Inferior parietal cortex (tissue), 1 donor: ENCODE results near the gene RFXAP.

Experiments
- DNase-seq: peaks from one replicate; pipeline ENCODE4 v3.0.0-alpha.2; 2016; ENCODE audit errors: extremely low spot score

The RFXAP gene

DNA sequence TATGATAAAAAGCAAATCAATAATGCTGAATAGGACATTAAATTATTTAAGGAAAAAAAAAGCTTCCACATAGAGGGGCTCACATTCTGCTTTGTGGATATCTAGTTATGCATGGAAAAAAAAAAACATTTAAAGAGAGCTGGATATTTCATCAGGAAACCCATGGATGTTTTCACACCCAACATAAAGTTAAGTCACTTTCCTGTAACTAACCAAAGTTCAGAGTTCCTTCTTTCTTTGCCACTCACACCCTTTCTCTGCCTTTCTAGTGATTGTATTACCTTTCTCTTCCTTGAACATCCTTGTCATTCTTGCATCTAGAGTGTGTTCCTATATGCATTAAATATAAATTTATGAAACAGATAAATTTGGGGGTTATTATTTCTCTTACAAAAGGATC, 47.2 kb downstream of the RFXAP start:
- no peak for DNase-seq

DNA sequence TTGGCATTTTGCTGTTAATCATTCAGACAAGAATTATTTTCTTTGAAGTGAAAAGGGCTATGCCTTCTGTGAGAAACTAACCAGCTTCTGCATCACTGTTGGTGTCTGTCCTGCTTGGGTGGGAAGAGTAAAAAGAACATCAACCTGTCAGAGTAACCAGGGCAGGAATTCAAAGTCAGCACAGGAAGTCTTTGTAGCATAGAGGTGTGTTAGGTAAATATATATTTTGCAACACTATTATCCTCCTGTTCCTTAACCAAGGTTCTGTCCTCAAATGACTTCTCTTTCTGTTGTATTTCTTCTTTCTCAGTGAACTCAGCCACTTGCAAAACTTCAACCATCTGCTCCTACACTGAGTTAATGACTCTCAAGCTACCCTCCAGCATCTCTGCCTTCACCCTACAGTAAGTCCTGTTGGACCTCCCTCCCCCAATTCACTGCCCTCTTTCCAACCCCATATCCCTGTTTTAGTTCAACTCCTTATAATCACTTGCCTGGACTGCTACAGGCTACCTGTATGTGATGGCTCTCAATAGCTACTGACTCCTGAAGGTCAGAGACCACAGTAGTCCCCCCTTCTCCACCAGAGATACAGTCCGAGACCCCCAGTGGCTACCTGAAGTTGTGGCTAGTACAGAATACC, 51.1 kb downstream of the RFXAP start:
- no peak for DNase-seq

DNA sequence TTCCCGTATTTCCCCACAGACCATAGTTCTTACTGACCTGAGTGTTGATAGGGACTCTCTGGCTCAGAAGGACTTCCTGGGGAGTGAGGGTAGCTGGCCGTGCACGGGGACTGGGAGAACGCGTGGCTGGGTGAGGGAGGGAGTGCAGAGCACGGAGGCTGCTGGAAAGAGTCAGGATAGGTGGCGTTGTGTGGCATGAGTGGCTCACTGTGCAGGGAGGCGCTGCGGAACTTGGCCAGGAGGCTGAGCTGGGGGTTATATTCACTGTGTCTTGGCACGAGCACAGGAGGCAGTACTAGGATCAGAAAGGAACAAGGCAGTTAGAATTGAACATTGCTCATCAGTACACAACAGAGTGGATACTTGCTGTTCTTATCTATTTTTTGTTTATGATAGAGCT, 53.6 kb downstream of the RFXAP start:
- DNase-seq, result peak; percentile 40

DNA sequence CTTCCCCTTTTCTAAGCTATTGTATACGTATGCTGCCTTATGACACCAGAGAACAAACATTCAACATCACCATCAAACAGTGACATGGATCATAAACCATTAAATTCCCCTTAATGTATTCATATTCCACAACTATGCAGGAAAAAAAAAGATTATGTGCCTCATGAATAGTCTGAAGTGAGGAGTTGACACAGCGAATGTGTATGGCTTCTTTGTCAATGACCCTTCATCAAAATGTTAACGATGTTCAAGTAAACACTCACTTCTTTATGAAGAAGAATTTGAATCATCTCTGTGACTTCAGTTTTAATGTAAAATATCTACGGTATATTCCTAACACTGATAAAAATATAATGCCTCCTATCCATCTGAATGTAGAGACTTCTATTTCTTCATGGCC, 56.4 kb downstream of the RFXAP start:
- DNase-seq, result no peak

DNA sequence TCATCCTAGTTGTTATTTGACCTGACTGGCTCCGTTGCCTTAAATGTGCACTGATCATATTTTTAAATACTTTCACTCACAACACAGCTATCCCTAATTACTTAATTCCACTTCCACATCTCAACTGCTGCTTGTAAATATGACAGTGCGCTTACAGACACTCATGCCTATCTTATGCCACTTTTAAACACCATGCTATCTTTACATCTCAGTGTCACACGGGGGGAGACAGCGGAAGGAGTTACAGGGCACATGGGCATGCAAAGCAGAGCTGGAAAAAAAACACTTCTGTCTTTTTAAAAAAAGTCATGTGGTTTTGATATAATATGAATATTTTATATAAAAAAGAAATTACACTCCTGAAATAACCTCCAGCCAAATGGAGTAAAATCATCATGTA, 56.9 kb downstream of the RFXAP start:
- no peak for DNase-seq
